Naive thymus-derived CD8-positive, alpha-beta T cell (primary cell): ENCODE data around the gene TXNRD2. TPM values are rescaled to one million over a fixed set of nuclear protein-coding genes. Genes with fewer than 3 reads are reported as not detected.
A peak's percentile ranks its signal among the peaks of the same experiment; 100 is the strongest.

Experiments
- ATAC-seq, 2 donors: fragments of 150-1000 bp; cut with Tn5 transposase in 1 of 2; sonication (Bioruptor Pico), chemical (Tn5 transposase) in 1 of 2; 1 replicate in 1 of 2; 2 replicates in 1 of 2; pipeline ENCODE4 v1.10.0; 2021; ENCODE audit warnings: mild to moderate bottlenecking in 2 of 2, moderate library complexity in 2 of 2
- POLR2A ChIA-PET: fragments of 350-600 bp; sonication (Branson Sonifier 250); formaldehyde crosslinking; loops from one replicate; lab custom pipeline; 2021; ENCODE audit warnings: antibody characterized with exemption; lab: Charles Lee
- DNase-seq, 10 donors: peaks; one replicate each; pipeline versions ENCODE4 v3.0.0 to v3.0.0-alpha.2; 2020 to 2022
- H3K27ac Mint-ChIP-seq, 10 donors: one replicate each; pipeline ENCODE4 v1.8.0; 2020 to 2022; ENCODE audit warnings: mild to moderate bottlenecking in 10 of 10, mixed read lengths in 10 of 10, moderate library complexity in 4 of 10, inconsistent platforms in 1 of 10
- H3K27me3 Mint-ChIP-seq, 5 donors: one replicate each; pipeline ENCODE4 v1.8.0; 2021 to 2022; ENCODE audit warnings: mixed read lengths in 5 of 5
- H3K36me3 Mint-ChIP-seq, 3 donors: one replicate each; pipeline ENCODE4 v1.8.0; 2020 to 2022; ENCODE audit warnings: mixed read lengths in 3 of 3, mild to moderate bottlenecking in 2 of 3, inconsistent platforms in 1 of 3
- H3K4me1 Mint-ChIP-seq, 4 donors: one replicate each; pipeline ENCODE4 v1.8.0; 2021 to 2022; ENCODE audit warnings: mixed read lengths in 4 of 4
- H3K4me3 Mint-ChIP-seq, 10 donors: one replicate each; pipeline ENCODE4 v1.8.0; 2020 to 2022; ENCODE audit warnings: mild to moderate bottlenecking in 10 of 10, mixed read lengths in 10 of 10, moderate library complexity in 6 of 10, inconsistent platforms in 1 of 10
- H3K9me3 Mint-ChIP-seq, 9 donors: one replicate each; pipeline ENCODE4 v1.8.0; 2020 to 2022; ENCODE audit warnings: mixed read lengths in 9 of 9, mild to moderate bottlenecking in 3 of 9, inconsistent platforms in 1 of 9, moderate library complexity in 1 of 9
- polyA plus RNA-seq, 3 donors: library from polyadenylated mRNA; unstranded; fragments of 300-500 nt; fragmentation: Illumina TruSeq; gene quantifications; one replicate each; pipeline ENCODE4 v1.2.3, GENCODE V29; 2021
- total RNA-seq, 8 experiments: library from RNA in 2 of 8; stranded (reverse) in 2 of 8; gene quantifications; one replicate each; pipeline ENCODE4 v1.2.3 and lab custom pipeline; 2021 to 2026

TXNRD2 gene
- 10 to 100 TPM; 33.4 to 33.8 TPM for total RNA-seq
- 10 to 100 TPM in 2 of 3 donors, 1 to 10 TPM in 1; 6.5 to 14.9 (median 10.6) TPM for polyA plus RNA-seq
- total RNA-seq (lab: John Stamatoyannopoulos, UW): 18.1 to 34.5 (median 20.6) reads per million in 6 experiments

- POLR2A ChIA-PET: interaction anchor here (0.7 to 1.3 kb wide), 7 partner anchors 38 to 381 kb away, joined by 3 to 7 read pairs (median 3); partner anchors contain the start of gene TANGO2
- Mint-ChIP-seq H3K36me3 (peaks cover 12 to 15% (median 14%) of the 10 kb centered on the region in 3 donors), H3K4me3 (peak within 1 kb of the TSS; percentile 89 to 98 (median 92)), H3K27me3 (no peaks in the 10 kb centered on the region), H3K4me1 (peaks cover 21 to 58% (median 42%) of the 10 kb centered on the region in 4 donors), H3K9me3 (peaks cover 2 to 17% (median 5%) of the 10 kb centered on the region in 9 donors), H3K27ac (peak within 1 kb of the TSS; percentile 91 to 98 (median 96))
- DNase-seq: peak; percentile 43 to 85 (median 68)
- ATAC-seq: peak; percentile 90 to 91
These were observed at the start of gene TXNRD2, which contains the start of gene COMT for GRCh38 chr22:19941365-19942082. TXNRD2 (minus strand) TSS chr22:19941818; CDS start chr22:19941803, 15 bp downstream. COMT (plus strand) TSS chr22:19941772; CDS start chr22:19962527, 20,755 bp downstream.

- H3K27ac Mint-ChIP-seq: no peak overlapping the region
- H3K9me3 Mint-ChIP-seq: no peaks in the 10 kb centered on the region
- peaks cover 0 to 6% (median 4%) of the 10 kb centered on the region in 4 donors for H3K4me1 Mint-ChIP-seq
- no peak overlapping the region for H3K4me3 Mint-ChIP-seq
- ATAC-seq (no peak), DNase-seq (peak in 1 of 10 donors; percentile 16)
- H3K36me3 Mint-ChIP-seq: no peaks in the 10 kb centered on the region
- peaks cover 0 to 6% (median 0%) of the 10 kb centered on the region in 5 donors for H3K27me3 Mint-ChIP-seq
- POLR2A ChIA-PET: no interaction called here
These were observed 49.7 kb upstream of the TXNRD2 start for GRCh38 chr22:19991395-19991644.

GRCh38 chr22:19990609-19991394, 49.2 kb upstream of the TXNRD2 start:
- no peak for ATAC-seq
- Mint-ChIP-seq H3K4me3 (no peak overlapping the region), H3K27ac (no peak overlapping the region), H3K4me1 (peaks cover 0 to 8% (median 6%) of the 10 kb centered on the region in 4 donors), H3K27me3 (peaks cover 0 to 6% (median 0%) of the 10 kb centered on the region in 5 donors), H3K36me3 (no peaks in the 10 kb centered on the region), H3K9me3 (no peaks in the 10 kb centered on the region)
- no peak for DNase-seq
- POLR2A ChIA-PET: no interaction called here

GRCh38 chr22:19990188-19990587, 48.6 kb upstream of the TXNRD2 start:
- no peak for DNase-seq
- Mint-ChIP-seq H3K4me1 (peaks cover 3 to 11% (median 9%) of the 10 kb centered on the region in 4 donors), H3K27ac (no peak overlapping the region), H3K36me3 (no peaks in the 10 kb centered on the region), H3K27me3 (peaks cover 0 to 6% (median 0%) of the 10 kb centered on the region in 5 donors), H3K4me3 (peak overlapping the region in 1 of 10 donors; percentile 42), H3K9me3 (no peaks in the 10 kb centered on the region)
- ATAC-seq: no peak
- POLR2A ChIA-PET: no interaction called here

- peaks cover 0 to 1% (median 0%) of the 10 kb centered on the region in 5 donors for H3K27me3 Mint-ChIP-seq
- ATAC-seq: no peak
- no peaks in the 10 kb centered on the region for H3K36me3 Mint-ChIP-seq
- H3K4me3 Mint-ChIP-seq: peak overlapping the region in 1 of 10 donors; percentile 20
- POLR2A ChIA-PET: no interaction called here
- H3K27ac Mint-ChIP-seq: no peak overlapping the region
- H3K4me1 Mint-ChIP-seq: peaks cover 6 to 12% (median 10%) of the 10 kb centered on the region in 4 donors
- H3K9me3 Mint-ChIP-seq: no peaks in the 10 kb centered on the region
- DNase-seq: no peak
These were observed 48.1 kb upstream of the TXNRD2 start for GRCh38 chr22:19989725-19990067.

GRCh38 chr22:19988965-19989724, 47.5 kb upstream of the TXNRD2 start:
- peak in 1 of 10 donors; percentile 59 for DNase-seq
- peaks cover 6 to 12% (median 9%) of the 10 kb centered on the region in 4 donors for H3K4me1 Mint-ChIP-seq
- POLR2A ChIA-PET: no interaction called here
- no peaks in the 10 kb centered on the region for H3K36me3 Mint-ChIP-seq
- H3K27ac Mint-ChIP-seq: no peak overlapping the region
- no peak overlapping the region for H3K4me3 Mint-ChIP-seq
- H3K9me3 Mint-ChIP-seq: no peaks in the 10 kb centered on the region
- ATAC-seq: no peak
- H3K27me3 Mint-ChIP-seq: no peaks in the 10 kb centered on the region

GRCh38 chr22:19988331-19988808, 46.8 kb upstream of the TXNRD2 start:
- DNase-seq: peak in 1 of 10 donors; percentile 40
- Mint-ChIP-seq H3K4me3 (peak overlapping the region; percentile 12 to 83 (median 58)), H3K27me3 (no peaks in the 10 kb centered on the region), H3K9me3 (no peaks in the 10 kb centered on the region), H3K4me1 (peaks cover 3 to 12% (median 9%) of the 10 kb centered on the region in 4 donors), H3K36me3 (no peaks in the 10 kb centered on the region), H3K27ac (peak overlapping the region in 1 of 10 donors; percentile 38)
- POLR2A ChIA-PET: no interaction called here
- no peak for ATAC-seq

GRCh38 chr22:19987394-19988306, 46.0 kb upstream of the TXNRD2 start:
- Mint-ChIP-seq H3K27ac (no peak overlapping the region), H3K9me3 (no peaks in the 10 kb centered on the region), H3K4me3 (peak overlapping the region; percentile 36 to 83 (median 61)), H3K4me1 (peaks cover 3 to 12% (median 9%) of the 10 kb centered on the region in 4 donors), H3K36me3 (no peaks in the 10 kb centered on the region), H3K27me3 (no peaks in the 10 kb centered on the region)
- ATAC-seq (no peak), DNase-seq (peak in 1 of 10 donors; percentile 13)
- POLR2A ChIA-PET: no interaction called here

- H3K4me3 Mint-ChIP-seq: peak overlapping the region; percentile 53 to 80 (median 65)
- POLR2A ChIA-PET: no interaction called here
These were observed 45.1 kb upstream of the TXNRD2 start for GRCh38 chr22:19986410-19987341.

GRCh38 chr22:19986011-19986409, 44.4 kb upstream of the TXNRD2 start:
- no peaks in the 10 kb centered on the region for H3K36me3 Mint-ChIP-seq
- DNase-seq (no peak), ATAC-seq (no peak)
- H3K9me3 Mint-ChIP-seq: no peaks in the 10 kb centered on the region
- peak overlapping the region; percentile 53 to 80 (median 65) for H3K4me3 Mint-ChIP-seq
- H3K4me1 Mint-ChIP-seq: peaks cover 3 to 12% (median 9%) of the 10 kb centered on the region in 4 donors
- H3K27ac Mint-ChIP-seq: no peak overlapping the region
- POLR2A ChIA-PET: no interaction called here
- H3K27me3 Mint-ChIP-seq: no peaks in the 10 kb centered on the region

More at GRCh38 chr22:19986410-19987341, 45.1 kb upstream of the TXNRD2 start:
- H3K27ac Mint-ChIP-seq: no peak overlapping the region
- H3K9me3 Mint-ChIP-seq: no peaks in the 10 kb centered on the region
- ATAC-seq (peak; percentile 82 to 94), DNase-seq (peak; percentile 27 to 76 (median 56))
- no peaks in the 10 kb centered on the region for H3K36me3 Mint-ChIP-seq
- H3K4me1 Mint-ChIP-seq: peaks cover 3 to 12% (median 9%) of the 10 kb centered on the region in 4 donors
- no peaks in the 10 kb centered on the region for H3K27me3 Mint-ChIP-seq
